ENCODE data around the gene RDH11. TPM values are rescaled to one million over a fixed set of nuclear protein-coding genes. Genes with fewer than 3 reads are reported as not detected.

Gene RDH11
- total RNA-seq, 2 donors from 2014 or later: 20.8 to 24.0 TPM

DNA sequence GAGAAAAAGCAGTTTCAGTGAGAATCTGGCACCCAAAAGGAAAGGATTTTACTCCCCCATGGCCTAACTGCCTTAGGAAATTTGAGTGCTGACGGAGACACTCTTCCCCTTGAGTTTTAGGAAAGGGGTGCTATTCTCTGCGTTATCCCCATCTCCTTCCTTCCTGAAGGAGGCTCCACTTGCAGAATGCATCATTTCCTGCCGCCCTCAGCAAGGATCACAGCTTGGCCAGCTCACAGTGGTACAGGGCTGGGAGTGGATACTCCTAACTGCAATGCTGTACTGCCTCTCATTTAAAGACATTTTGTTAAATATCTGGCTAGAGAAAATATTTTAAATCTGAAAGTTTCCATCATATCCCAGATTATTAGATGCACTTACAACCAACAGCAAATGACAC, 39.1 kb upstream of the RDH11 start:
- Histone ChIP-seq H3K9me3 (no peaks in the 10 kb centered on the region), H3K4me1 (peaks cover 0 to 20% of the 10 kb centered on the region in 2 donors), H3K27ac (no peak overlapping the region), H3K4me3 (no peak overlapping the region), H3K36me3 (no peaks in the 10 kb centered on the region), H3K27me3 (no peaks in the 10 kb centered on the region)
- TF ChIP-seq, protein P1, sequence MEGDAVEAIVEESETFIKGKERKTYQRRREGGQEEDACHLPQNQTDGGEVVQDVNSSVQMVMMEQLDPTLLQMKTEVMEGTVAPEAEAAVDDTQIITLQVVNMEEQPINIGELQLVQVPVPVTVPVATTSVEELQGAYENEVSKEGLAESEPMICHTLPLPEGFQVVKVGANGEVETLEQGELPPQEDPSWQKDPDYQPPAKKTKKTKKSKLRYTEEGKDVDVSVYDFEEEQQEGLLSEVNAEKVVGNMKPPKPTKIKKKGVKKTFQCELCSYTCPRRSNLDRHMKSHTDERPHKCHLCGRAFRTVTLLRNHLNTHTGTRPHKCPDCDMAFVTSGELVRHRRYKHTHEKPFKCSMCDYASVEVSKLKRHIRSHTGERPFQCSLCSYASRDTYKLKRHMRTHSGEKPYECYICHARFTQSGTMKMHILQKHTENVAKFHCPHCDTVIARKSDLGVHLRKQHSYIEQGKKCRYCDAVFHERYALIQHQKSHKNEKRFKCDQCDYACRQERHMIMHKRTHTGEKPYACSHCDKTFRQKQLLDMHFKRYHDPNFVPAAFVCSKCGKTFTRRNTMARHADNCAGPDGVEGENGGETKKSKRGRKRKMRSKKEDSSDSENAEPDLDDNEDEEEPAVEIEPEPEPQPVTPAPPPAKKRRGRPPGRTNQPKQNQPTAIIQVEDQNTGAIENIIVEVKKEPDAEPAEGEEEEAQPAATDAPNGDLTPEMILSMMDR (IDR thresholded peaks at IDR 0.05): no peak
- DNase-seq (ENCODE audit: low spot score): no peak

DNA sequence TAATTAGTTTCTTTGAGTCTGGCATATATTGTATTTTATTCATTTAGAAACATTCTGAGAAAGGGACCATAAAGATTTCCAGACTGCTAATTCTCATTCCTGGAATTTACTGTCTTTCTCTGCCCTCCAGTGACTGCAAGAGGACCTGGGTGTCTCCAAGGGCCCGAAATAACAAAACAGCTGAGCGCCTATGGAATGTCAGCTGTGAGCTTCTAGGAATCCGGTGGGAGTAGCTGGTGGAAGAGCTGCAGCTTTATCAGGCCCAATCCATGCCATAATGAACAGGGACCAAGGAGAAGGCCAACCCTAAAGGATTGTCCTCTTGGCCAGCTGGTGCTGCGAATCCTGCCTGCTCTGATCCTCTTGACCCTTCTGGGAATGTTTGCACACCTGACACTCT, 38.1 kb upstream of the RDH11 start:
- Histone ChIP-seq H3K27ac (no peak overlapping the region), H3K4me1 (peaks cover 0 to 20% of the 10 kb centered on the region in 2 donors), H3K27me3 (no peaks in the 10 kb centered on the region), H3K36me3 (no peaks in the 10 kb centered on the region), H3K4me3 (no peak overlapping the region), H3K9me3 (no peaks in the 10 kb centered on the region)
- TF ChIP-seq, protein P1 (IDR thresholded peaks at IDR 0.05): no peak
- no peak for DNase-seq (ENCODE audit: low spot score)

DNA sequence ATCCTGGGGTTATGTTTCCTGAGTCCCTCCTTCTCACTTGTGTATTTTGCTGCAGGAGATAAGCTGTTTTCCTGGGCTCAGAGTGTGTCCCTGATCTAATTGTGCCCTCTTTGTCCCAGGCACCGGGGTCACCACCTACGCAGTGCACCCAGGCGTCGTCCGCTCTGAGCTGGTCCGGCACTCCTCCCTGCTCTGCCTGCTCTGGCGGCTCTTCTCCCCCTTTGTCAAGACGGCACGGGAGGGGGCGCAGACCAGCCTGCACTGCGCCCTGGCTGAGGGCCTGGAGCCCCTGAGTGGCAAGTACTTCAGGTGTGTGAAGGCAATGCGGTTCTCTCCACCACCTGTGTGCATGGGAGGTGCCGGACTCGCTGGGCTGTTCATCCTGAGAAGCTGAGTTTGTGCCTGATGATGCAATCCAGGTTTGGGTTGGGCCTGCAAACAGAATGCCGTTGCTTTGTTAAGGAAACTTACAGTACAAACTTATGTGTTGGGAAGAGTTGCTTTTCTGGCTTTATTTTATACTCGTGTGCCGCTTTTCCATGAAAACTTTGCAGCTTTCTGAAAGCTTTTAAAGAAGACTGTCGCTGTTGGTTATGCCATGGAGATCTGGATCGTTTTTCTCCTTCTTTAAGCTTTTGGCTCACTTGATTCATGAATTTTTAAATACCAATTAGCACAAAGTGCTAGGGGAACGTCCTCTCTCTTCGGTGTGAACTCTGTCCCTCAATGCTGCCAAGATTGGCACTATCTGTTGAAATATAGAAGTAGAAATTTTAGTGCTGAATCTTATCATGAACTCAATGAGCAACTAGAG, 33.7 kb upstream of the RDH11 start:
- H3K36me3 ChIP-seq: no peaks in the 10 kb centered on the region
- H3K4me1 ChIP-seq: peaks cover 0 to 2% of the 10 kb centered on the region in 2 donors
- H3K4me3 ChIP-seq: no peak overlapping the region
- DNase-seq (ENCODE audit: low spot score): no peak
- TF ChIP-seq, protein P1 (IDR thresholded peaks at IDR 0.05): no peak
- no peaks in the 10 kb centered on the region for H3K27me3 ChIP-seq
- H3K9me3 ChIP-seq: no peaks in the 10 kb centered on the region
- no peak overlapping the region for H3K27ac ChIP-seq

DNA sequence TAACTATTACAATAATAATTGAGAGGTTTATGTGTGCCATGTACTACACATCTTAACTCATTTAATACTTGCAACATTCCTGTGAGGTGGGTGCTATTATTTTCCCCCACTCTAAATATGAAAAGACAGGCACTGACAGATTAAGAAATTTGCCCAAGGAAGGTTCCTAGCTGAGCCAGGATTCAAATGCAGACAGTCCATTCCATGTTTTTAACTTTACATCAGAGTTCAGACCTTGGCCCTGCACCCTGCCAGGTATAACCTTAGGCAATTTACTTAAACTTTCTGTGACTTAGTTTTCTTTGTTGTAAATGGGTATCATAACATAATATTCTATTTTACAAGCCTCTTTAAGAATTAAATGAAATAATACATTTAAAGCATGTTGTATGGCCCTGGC, 32.7 kb upstream of the RDH11 start:
- H3K9me3 ChIP-seq: no peaks in the 10 kb centered on the region
- H3K27ac ChIP-seq: no peak overlapping the region
- no peaks in the 10 kb centered on the region for H3K27me3 ChIP-seq
- DNase-seq (ENCODE audit: low spot score): no peak
- H3K36me3 ChIP-seq: no peaks in the 10 kb centered on the region
- H3K4me1 ChIP-seq: no peaks in the 10 kb centered on the region
- TF ChIP-seq, protein P1 (IDR thresholded peaks at IDR 0.05): no peak
- no peak overlapping the region for H3K4me3 ChIP-seq

DNA sequence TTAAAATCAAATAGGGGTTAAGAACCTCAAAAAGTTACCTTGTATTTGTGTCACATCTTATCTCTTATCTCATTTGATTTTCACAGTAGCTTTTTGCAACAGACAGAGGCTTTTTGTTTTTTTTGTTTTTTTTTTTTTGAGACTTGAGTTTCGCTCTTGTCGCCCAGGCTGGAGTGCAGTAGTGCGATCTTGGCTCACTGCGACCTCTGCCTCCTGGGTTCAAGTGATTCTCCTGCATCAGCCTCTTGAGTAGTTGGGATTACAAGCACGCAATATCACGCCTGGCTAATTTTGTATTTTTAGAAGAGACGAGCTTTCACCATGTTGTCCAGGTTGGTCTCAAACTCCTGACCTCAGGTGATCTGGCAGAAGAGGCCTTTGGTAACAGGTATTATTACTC, 31.8 kb upstream of the RDH11 start:
- Histone ChIP-seq H3K27me3 (no peaks in the 10 kb centered on the region), H3K9me3 (no peaks in the 10 kb centered on the region)
- no peak for DNase-seq (ENCODE audit: low spot score)

More for the DNA sequence above, 31.8 kb upstream of the RDH11 start:
- H3K27ac ChIP-seq: no peak overlapping the region
- TF ChIP-seq, protein P1 (IDR thresholded peaks at IDR 0.05): no peak
- no peak overlapping the region for H3K4me3 ChIP-seq
- H3K4me1 ChIP-seq: peaks cover 0 to 5% of the 10 kb centered on the region in 2 donors
- no peaks in the 10 kb centered on the region for H3K36me3 ChIP-seq
